HG02642 (cell line): ENCODE measurements around the gene MBD2.
"Not testable (repeated sequence)": the region's sequence is repeated elsewhere in the genome, so short reads cannot be mapped to it uniquely, and the experiment has no call there.

Experiments used
- ATAC-seq: cut with Tn5 transposase; IDR thresholded peaks from one replicate; pipeline ENCODE4 v1.9.1; 2021; ENCODE audit warnings: mild to moderate bottlenecking; ENCODE audit not compliant: unreplicated experiment, poor library complexity

MBD2 gene

GRCh38 chr18:54238173-54238936 lies 13.9 kb upstream of the MBD2 start:
- no peak for ATAC-seq

GRCh38 chr18:54235871-54236270 lies 11.4 kb upstream of the MBD2 start:
- no peak for ATAC-seq

GRCh38 chr18:54233747-54234146 lies 9.3 kb upstream of the MBD2 start:
- no peak for ATAC-seq

GRCh38 chr18:54233228-54233625 lies 8.8 kb upstream of the MBD2 start:
- no peak for ATAC-seq

GRCh38 chr18:54232485-54233227 lies 8.2 kb upstream of the MBD2 start:
- ATAC-seq: no peak

- ATAC-seq: no peak
These were observed 5.1 kb upstream of the MBD2 start for GRCh38 chr18:54229421-54230059.

GRCh38 chr18:54228364-54228763 lies 3.9 kb upstream of the MBD2 start:
- ATAC-seq: no peak

- ATAC-seq: peak; percentile 15
These were observed 764 bp downstream of the MBD2 start for GRCh38 chr18:54223568-54224241.

GRCh38 chr18:54222922-54223567 lies 1.4 kb downstream of the MBD2 start:
- ATAC-seq: peak; percentile 29

GRCh38 chr18:54220406-54220805 lies 4.1 kb downstream of the MBD2 start:
- no peak for ATAC-seq

GRCh38 chr18:54218803-54219202 lies 5.7 kb downstream of the MBD2 start:
- ATAC-seq: not testable (repeated sequence)

- ATAC-seq: no peak
These were observed 6.2 kb downstream of the MBD2 start for GRCh38 chr18:54218299-54218698.

GRCh38 chr18:54217624-54218023 lies 6.8 kb downstream of the MBD2 start:
- ATAC-seq: no peak

- no peak for ATAC-seq
These were observed 9.4 kb downstream of the MBD2 start for GRCh38 chr18:54215069-54215468.

- ATAC-seq: peak; percentile 41
These were observed 14.0 kb downstream of the MBD2 start for GRCh38 chr18:54210463-54210862.

GRCh38 chr18:54209471-54210180 lies 14.8 kb downstream of the MBD2 start:
- peak; percentile 83 for ATAC-seq

GRCh38 chr18:54206447-54206846 lies 18.0 kb downstream of the MBD2 start:
- ATAC-seq: no peak

GRCh38 chr18:54205959-54206358 lies 18.5 kb downstream of the MBD2 start:
- ATAC-seq: no peak

GRCh38 chr18:54205448-54205847 lies 19.0 kb downstream of the MBD2 start:
- ATAC-seq: not testable (repeated sequence)

GRCh38 chr18:54204883-54205282 lies 19.6 kb downstream of the MBD2 start:
- no peak for ATAC-seq
